ENCODE results near the gene ENTPD3. TPM values are rescaled to one million over a fixed set of nuclear protein-coding genes. Genes with fewer than 3 reads are reported as not detected.
"Not testable (repeated sequence)": the region's sequence is repeated elsewhere in the genome, so short reads cannot be mapped to it uniquely, and the experiment has no call there.

Gene ENTPD3
- total RNA-seq, 4 donors from 2014 or later: 2.1 to 5.7 (median 4.9) TPM

- H3K4me1 ChIP-seq: peaks cover 10 to 22% of the 10 kb centered on the region in 2 donors
- TF ChIP-seq POLR2A (IDR thresholded peaks at IDR 0.05) (peak; percentile 70 to 96), CTCF (IDR thresholded peaks at IDR 0.05) (peak in 1 of 6 experiments; percentile 24)
- 0% methylated on average over 17 to 39 of the region's 79 CpGs for WGBS, 2 donors
- H3K9me3 ChIP-seq: no peaks in the 10 kb centered on the region
- peak within 1 kb of the TSS; percentile 68 to 93 (median 87) for H3K27ac ChIP-seq
- H3K36me3 ChIP-seq: peaks cover 25 to 31% of the 10 kb centered on the region in 2 donors
- DNase-seq: peak; percentile 97
- H3K27me3 ChIP-seq: no peaks in the 10 kb centered on the region
- intact Hi-C loops (cut with DNase I): no loop called here
- H3K4me3 ChIP-seq (replicated peaks in 1 of 3): peak within 1 kb of the TSS; percentile 59 to 86 (median 81)
These were observed 70.2 kb downstream of the ENTPD3 start, which contains the start of gene RPL14 for GRCh38 chr3:40456940-40457823. RPL14 (plus strand) TSS chr3:40457339; CDS start chr3:40457472, 133 bp downstream.

GRCh38 chr3:40458473-40458872, 71.5 kb downstream of the ENTPD3 start:
- intact Hi-C loops (cut with DNase I): no loop called here
- H3K27ac ChIP-seq: no peak overlapping the region

DNA sequence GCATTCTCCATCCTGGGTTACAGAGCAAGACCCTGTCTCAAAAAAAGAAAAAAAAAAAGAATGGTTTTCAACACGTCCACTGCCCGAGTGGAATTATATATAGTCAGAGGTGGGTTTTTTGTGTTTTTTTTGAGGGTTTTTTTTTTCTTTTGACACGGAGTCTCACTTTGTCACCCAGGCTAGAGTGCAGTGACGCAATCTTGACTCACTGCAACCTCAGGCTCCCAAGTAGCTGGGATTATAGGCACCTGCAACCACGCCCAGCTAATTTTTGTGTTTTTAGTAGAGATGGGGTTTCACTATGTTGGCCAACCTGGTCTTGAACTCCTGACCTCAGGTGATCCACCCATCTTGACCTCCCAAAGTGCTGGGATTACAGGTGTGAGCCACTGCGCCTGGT, 73.5 kb downstream of the ENTPD3 start:
- DNase-seq: not testable (repeated sequence)

More at GRCh38 chr3:40458473-40458872, 71.5 kb downstream of the ENTPD3 start:
- peaks cover 37 to 44% of the 10 kb centered on the region in 2 donors for H3K36me3 ChIP-seq
- DNase-seq: no peak
- H3K4me1 ChIP-seq: peaks cover 10 to 18% of the 10 kb centered on the region in 2 donors
- no peaks in the 10 kb centered on the region for H3K27me3 ChIP-seq
- no peaks in the 10 kb centered on the region for H3K9me3 ChIP-seq
- no peak overlapping the region for H3K4me3 ChIP-seq (replicated peaks in 1 of 3)
- 86 to 90% methylated on average over 4 of the region's 4 CpGs for WGBS, 2 donors
- TF ChIP-seq POLR2A (IDR thresholded peaks at IDR 0.05): no peak
- no peak for TF ChIP-seq CTCF (IDR thresholded peaks at IDR 0.05)

DNA sequence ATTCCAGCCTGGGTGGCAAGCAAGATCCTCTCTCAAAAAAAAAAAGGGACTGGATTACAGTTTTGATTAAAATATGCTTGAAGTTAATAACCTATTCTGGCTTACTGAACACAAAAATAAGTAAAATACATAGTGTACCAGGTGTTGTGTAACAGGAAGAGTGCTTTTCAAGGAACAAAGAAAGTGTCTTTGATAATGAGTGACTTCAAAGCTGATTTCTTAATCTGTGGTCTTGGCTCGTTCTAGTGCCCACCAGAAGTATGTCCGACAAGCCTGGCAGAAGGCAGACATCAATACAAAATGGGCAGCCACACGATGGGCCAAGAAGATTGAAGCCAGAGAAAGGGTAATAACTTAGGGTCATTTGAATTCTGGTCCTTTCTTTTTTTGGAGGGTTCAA, 74.2 kb downstream of the ENTPD3 start:
- no peak for DNase-seq
- TF ChIP-seq CTCF (IDR thresholded peaks at IDR 0.05): no peak
- no peak for TF ChIP-seq POLR2A (IDR thresholded peaks at IDR 0.05)

More for the DNA sequence above, 73.5 kb downstream of the ENTPD3 start:
- H3K27ac ChIP-seq; H3K27me3 ChIP-seq; H3K9me3 ChIP-seq; H3K4me3 ChIP-seq (replicated peaks in 1 of 3): not testable (repeated sequence)
- H3K36me3 ChIP-seq: peaks cover 44 to 54% of the 10 kb centered on the region in 2 donors
- peaks cover 7 to 13% of the 10 kb centered on the region in 2 donors for H3K4me1 ChIP-seq
- intact Hi-C loops (cut with DNase I): loop anchor here (10.0 kb wide), 3 partner anchors 64 to 514 kb away; partner anchors contain the start of gene ZNF621
- 91 to 93% methylated on average over 6 of the region's 6 CpGs for WGBS, 2 donors

DNA sequence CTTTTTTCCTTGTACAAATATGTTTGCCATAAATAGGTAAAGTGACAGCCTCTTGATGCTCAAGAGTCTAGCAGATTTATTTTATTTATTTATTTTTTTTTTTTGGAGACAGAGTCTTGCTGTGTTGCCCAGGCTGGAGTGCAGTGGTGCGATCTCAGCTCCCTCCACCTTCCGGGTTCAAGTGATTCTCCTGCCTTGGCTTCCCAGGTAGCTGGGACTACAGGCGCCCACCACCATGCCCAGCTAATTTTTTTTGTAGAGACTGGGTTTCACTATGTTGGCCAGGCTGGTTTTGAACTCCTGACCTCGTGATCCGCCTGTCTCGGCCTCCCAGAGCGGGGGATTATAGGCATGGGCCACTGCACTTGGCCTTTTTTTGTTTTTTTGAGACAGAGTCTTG, 75.9 kb downstream of the ENTPD3 start:
- H3K4me3 ChIP-seq (replicated peaks in 1 of 3); DNase-seq; H3K27me3 ChIP-seq; H3K27ac ChIP-seq; H3K4me1 ChIP-seq; H3K9me3 ChIP-seq: not testable (repeated sequence)
- peaks cover 44 to 54% of the 10 kb centered on the region in 2 donors for H3K36me3 ChIP-seq
- intact Hi-C loops (cut with DNase I): loop anchor here (10.0 kb wide), 3 partner anchors 62 to 512 kb away; partner anchors contain the start of gene ZNF621
- 96 to 98% methylated on average over 7 of the region's 7 CpGs for WGBS, 2 donors

More for the DNA sequence above, 74.2 kb downstream of the ENTPD3 start:
- peaks cover 7 to 13% of the 10 kb centered on the region in 2 donors for H3K4me1 ChIP-seq
- H3K9me3 ChIP-seq: no peaks in the 10 kb centered on the region
- no peak overlapping the region for H3K4me3 ChIP-seq (replicated peaks in 1 of 3)
- H3K36me3 ChIP-seq: peaks cover 44 to 54% of the 10 kb centered on the region in 2 donors
- no peak overlapping the region for H3K27ac ChIP-seq
- intact Hi-C loops (cut with DNase I): loop anchor here (10.0 kb wide), 3 partner anchors 64 to 514 kb away; partner anchors contain the start of gene ZNF621
- no peaks in the 10 kb centered on the region for H3K27me3 ChIP-seq
- 86 to 94% methylated on average over 3 of the region's 3 CpGs for WGBS, 2 donors
